DMS114 treated with DMSO at 0.1 percent for 48 hours (cell line): ENCODE data around the gene MYO1C.
"Not testable (repeated sequence)": the region's sequence is repeated elsewhere in the genome, so short reads cannot be mapped to it uniquely, and the experiment has no call there.

Experiments
- DNase-seq: peaks from one replicate; lab custom pipeline; 2025; ENCODE audit not compliant: unreplicated experiment; lab: John Stamatoyannopoulos, UW

The MYO1C gene

GRCh38 chr17:1467898-1468492, 24.5 kb downstream of the MYO1C start:
- no peak for DNase-seq

- DNase-seq, result no peak
These were observed 25.2 kb downstream of the MYO1C start for GRCh38 chr17:1467258-1467657.

- DNase-seq, result no peak
These were observed 28.3 kb downstream of the MYO1C start for GRCh38 chr17:1464186-1464585.

GRCh38 chr17:1462164-1463112, 30.0 kb downstream of the MYO1C start:
- DNase-seq, result no peak

- no peak for DNase-seq
These were observed 31.1 kb downstream of the MYO1C start for GRCh38 chr17:1461198-1461944.

- no peak for DNase-seq
These were observed 32.3 kb downstream of the MYO1C start for GRCh38 chr17:1460233-1460632.

GRCh38 chr17:1455797-1456599, 36.5 kb downstream of the MYO1C start, which contains the start of gene CRK:
CRK (minus strand) TSS chr17:1456232; CDS start chr17:1456117, 115 bp downstream.
- DNase-seq, result peak; percentile 78

- peak; percentile 26 for DNase-seq
These were observed 37.1 kb downstream of the MYO1C start for GRCh38 chr17:1455291-1455796.

- no peak for DNase-seq
These were observed 37.9 kb downstream of the MYO1C start for GRCh38 chr17:1454541-1454940.

GRCh38 chr17:1453694-1454093, 38.8 kb downstream of the MYO1C start:
- DNase-seq, result not testable (repeated sequence)

- DNase-seq, result no peak
These were observed 39.6 kb downstream of the MYO1C start for GRCh38 chr17:1452836-1453235.

- not testable (repeated sequence) for DNase-seq
These were observed 42.2 kb downstream of the MYO1C start for GRCh38 chr17:1450261-1450660.

GRCh38 chr17:1449412-1449967, 43.0 kb downstream of the MYO1C start:
- DNase-seq, result no peak

GRCh38 chr17:1447052-1447451, 45.4 kb downstream of the MYO1C start:
- DNase-seq, result no peak

GRCh38 chr17:1446201-1446600, 46.3 kb downstream of the MYO1C start:
- DNase-seq, result no peak

- not testable (repeated sequence) for DNase-seq
These were observed 46.8 kb downstream of the MYO1C start for GRCh38 chr17:1445695-1446094.

- not testable (repeated sequence) for DNase-seq
These were observed 49.8 kb downstream of the MYO1C start for GRCh38 chr17:1442721-1443120.

GRCh38 chr17:1442187-1442586, 50.3 kb downstream of the MYO1C start:
- no peak for DNase-seq

GRCh38 chr17:1440921-1441320, 51.6 kb downstream of the MYO1C start:
- no peak for DNase-seq

- no peak for DNase-seq
These were observed 53.8 kb downstream of the MYO1C start for GRCh38 chr17:1438593-1439083.
